ENCODE measurements around the gene FAIM.

DNA sequence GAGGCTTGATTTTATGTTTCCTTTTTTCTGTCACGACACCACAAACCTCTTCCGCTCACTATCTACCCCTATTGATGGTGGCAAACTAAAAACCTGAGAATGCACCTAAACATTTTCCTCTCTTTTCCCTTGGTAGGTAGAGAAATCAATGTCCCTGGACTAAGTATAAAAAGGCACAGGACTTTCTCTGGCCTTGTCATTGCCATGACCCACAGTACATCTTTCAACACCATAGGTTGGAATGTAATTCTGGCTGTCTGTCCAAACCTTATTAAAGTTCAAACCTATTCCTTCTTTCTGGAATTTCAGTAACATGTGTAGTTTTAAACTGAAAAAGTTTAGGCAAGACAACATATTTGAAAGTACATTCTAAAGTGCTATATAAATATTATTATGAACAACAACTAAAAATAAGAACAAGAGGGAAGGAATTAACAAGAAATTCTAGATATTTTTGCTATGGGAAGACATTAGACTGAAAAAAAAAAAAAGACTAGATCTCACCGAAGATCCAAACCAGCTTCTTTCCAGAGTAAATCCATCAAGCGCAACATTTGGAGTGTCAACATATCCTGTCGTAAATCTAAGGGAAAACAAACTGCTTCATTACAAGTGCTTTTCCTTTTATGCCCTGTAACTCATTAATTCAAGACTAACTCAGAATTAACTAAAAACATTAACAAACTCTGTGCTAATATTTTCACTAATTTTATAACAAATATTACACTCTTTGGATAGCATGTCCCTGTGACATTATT lies 73.1 kb downstream of the FAIM start:
- TF ChIP-seq, protein P1, sequence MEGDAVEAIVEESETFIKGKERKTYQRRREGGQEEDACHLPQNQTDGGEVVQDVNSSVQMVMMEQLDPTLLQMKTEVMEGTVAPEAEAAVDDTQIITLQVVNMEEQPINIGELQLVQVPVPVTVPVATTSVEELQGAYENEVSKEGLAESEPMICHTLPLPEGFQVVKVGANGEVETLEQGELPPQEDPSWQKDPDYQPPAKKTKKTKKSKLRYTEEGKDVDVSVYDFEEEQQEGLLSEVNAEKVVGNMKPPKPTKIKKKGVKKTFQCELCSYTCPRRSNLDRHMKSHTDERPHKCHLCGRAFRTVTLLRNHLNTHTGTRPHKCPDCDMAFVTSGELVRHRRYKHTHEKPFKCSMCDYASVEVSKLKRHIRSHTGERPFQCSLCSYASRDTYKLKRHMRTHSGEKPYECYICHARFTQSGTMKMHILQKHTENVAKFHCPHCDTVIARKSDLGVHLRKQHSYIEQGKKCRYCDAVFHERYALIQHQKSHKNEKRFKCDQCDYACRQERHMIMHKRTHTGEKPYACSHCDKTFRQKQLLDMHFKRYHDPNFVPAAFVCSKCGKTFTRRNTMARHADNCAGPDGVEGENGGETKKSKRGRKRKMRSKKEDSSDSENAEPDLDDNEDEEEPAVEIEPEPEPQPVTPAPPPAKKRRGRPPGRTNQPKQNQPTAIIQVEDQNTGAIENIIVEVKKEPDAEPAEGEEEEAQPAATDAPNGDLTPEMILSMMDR (IDR thresholded peaks at IDR 0.05; ENCODE audit: low read length): no peak
- TF ChIP-seq EZH2phosphoT487 (IDR thresholded peaks at IDR 0.05; ENCODE audit: low read length) (no peak), EZH2 (optimal IDR thresholded peaks at IDR 0.05; ENCODE audit: low read depth, low read length) (no peak)

All from MM.1S (cell line).